HG03520 (cell line): ENCODE measurements around the gene TEAD4.

Source experiments
- ATAC-seq: cut with Tn5 transposase; IDR thresholded peaks from one replicate; pipeline ENCODE4 v1.9.1; 2021; ENCODE audit warnings: mild to moderate bottlenecking, moderate library complexity; ENCODE audit not compliant: unreplicated experiment

Gene TEAD4

DNA sequence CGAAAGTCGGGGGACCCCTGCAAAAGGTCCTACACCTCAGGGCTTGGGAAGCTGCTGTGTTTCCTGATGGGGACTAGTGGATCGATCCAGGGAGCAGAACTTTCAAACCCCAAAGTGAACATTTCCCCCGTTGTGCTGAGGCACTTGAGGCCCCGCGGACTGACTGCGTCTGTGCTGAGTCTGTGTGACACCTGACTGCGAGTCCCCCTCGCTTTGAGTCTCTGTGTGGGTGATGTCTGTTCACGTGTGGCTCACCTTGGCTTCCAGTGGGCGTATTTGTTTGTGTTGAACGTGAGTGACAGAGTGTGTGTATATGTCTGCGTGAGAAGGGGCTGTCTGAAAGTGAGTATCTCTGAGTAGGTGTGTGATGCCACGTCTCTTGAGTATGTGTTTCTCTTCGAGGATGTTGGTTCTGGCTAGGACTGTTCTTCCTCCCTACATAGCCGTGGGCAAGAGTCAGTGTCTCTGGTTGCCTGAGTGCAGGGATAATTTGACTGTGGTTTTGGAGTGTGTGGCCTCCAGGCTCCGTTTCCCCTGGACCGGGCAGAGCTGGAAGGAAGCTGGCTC, 1.3 kb downstream of the TEAD4 start:
- ATAC-seq: no peak

DNA sequence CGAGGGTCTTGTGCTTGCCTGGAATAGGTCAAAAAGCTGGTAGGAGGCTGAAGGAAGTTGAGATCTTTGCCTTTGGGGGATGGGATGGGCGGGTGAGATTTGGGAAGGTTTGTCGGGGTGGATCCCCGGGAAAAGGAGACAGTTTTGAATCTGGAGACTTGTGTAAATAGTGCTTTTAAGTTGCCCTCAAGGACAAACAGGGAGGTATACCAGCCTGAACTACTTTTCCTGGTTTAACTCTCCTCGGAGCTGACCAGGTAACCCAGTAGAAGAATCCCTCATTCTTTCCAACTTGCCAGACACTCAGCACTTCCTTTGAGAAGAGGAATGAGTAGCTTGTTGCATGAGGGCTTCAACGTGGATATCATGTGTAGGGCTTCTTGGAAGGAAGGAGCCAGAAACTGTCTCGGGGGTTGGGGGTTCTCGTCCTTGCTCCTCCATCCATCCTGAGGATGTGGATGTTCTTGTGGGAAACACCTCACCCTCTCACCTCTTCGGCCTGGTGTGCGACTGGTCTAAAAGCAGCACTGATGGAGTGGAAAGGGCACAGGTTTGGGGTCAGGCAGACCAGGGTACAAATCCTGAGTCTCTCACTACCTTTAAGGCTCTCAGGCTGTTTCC, 1.9 kb downstream of the TEAD4 start:
- ATAC-seq: no peak

DNA sequence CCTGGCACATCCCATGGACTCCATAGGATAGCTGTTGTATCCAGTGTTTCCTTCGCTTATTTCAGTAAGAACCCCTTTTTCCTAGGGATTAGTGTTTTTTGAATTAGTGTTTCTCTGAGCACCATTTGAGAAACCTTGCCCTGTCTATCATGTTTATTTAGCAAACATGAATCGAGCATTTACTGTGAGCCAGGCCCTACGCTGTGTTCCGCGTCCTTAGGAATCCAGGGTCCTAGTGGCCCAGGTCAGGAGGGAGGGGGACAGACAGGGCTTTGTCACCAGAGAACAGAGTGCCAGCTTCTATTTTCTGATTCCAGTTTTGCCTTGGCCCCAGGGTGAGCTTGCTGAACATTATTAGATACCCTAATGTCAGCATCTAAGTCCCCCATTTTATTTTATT, 2.5 kb downstream of the TEAD4 start:
- no peak for ATAC-seq

DNA sequence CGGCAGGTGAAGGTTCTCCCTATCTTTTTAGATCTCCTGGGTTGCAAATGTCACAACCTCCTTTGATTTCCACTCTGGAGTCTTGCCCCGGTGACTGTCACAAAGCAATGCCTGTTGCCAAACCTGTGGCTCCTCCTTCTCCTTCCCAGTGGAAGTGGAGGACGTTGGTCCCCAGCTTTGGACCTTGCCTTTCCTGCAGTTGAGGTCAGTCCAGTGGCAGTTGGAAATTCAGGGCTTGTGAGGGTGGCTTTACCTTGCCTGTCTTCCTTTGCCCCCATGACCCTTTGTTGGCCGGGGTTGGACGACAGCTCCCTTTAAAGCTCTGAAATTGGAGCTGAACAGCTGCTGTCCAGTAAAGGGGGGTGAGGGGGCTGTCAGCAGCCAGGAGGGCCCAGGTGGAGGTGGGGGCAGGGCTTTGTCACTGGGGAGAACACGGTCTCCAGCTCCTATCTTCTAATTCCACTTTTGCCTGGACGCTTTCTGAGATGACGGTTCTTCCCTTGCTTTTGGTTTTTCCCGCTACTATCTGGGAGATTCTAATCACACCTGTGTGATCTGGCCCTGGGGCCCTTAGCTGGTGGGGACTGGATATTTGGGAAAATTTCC, 4.1 kb downstream of the TEAD4 start:
- ATAC-seq: no peak

DNA sequence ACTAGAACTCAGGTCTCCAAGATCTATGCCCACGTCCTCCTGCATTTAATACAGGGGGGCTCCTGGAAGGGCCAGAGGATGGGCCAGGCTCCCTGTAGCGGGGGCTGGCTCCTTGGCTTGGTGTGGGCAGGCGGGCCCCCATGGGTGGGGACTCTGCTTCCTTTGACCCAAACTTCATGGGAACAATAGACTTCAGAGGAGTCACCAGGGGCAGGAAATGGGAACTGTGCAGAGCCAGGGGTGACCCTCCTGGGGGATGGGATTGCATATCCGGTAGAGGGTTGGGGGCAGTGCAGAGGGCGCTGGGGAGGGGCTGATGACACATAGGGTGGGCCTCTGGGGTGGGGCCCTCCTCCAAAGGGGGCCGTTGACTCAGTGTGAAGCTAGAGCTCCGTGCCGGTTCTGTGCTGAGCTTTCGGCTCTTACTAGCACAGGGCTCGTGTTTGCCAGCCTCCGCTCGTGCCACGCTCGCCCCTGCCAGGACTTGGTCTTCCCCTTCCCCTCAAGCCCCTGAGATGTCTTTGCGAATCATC, 4.6 kb downstream of the TEAD4 start:
- ATAC-seq: no peak

DNA sequence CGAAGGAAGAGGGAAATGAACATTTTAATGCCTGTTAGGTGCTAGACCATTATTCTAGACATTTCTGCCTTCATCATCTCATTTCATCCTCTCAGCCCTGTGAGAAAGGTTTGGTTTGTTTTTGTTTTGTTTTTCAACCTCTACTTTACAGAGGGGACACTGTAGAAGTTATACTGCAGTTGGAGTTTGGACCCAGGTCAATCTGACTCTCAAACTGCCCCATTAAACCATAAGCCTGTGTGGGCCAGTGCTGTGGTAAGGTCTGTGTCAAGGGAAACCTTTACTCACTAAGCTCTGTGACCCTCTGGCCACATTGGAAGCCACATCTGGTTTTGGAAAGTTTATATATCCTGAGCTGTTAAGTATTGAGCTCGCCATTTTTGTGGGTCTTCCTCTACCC, 8.5 kb downstream of the TEAD4 start:
- ATAC-seq: no peak

DNA sequence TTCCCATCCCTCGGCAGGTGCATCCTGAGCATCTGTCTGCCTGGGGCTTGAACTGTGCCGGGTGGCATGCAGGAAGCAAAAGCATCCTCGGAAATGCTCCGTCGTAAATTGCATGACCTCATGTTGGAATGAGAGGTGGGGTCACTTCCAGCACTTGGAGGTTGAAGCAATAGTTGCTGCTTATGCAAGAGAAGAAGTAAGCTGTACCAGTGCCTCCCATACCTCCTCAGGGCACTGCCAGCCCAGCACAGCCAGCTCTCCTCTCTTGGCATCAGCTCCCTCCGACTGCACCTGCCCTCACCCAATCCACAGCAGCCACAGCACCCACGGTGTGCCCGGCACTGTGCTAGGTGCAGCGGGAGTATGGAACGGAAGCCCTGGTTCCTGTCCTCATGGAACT, 11.5 kb downstream of the TEAD4 start:
- no peak for ATAC-seq

DNA sequence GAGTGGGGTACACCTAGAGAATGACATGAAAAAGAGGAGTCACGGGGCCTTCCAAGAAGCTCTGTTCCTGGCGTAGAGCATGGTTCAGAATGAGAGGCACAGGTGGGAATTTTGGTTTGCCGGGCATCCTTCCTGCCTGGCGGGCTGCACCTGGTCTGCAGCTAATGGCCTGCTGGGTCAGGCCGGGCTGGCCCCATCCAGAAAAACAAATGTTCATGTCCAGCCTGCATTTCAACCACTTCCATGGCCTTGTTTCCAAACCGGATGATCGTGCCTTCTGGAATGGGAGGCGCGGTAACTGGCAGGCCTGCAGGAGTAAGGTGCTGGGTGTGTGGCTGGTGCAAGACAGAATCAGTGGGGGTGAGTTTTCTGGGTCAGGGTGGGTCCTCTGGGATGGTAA, 14.4 kb downstream of the TEAD4 start:
- no peak for ATAC-seq

DNA sequence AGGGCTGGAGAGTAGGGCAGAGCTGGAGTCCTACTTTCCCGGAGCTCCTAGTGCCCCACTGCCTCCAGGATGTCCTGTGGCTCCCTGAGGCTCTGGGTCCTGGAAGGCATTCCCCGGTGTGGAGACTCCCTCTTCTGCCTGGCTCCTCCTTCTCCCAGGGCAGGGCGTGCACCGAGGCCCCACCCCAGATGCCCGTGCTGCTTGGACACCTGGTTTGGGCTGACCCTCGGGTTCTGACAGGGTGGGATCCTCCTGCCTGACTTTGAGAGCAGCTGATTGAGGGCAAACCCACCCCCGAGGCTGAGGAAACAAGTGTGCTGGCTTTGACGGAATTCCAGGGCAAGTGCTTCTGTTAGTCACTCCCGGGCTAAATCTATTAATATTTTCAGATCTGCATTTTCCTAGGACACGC, 15.4 kb downstream of the TEAD4 start:
- ATAC-seq: no peak

DNA sequence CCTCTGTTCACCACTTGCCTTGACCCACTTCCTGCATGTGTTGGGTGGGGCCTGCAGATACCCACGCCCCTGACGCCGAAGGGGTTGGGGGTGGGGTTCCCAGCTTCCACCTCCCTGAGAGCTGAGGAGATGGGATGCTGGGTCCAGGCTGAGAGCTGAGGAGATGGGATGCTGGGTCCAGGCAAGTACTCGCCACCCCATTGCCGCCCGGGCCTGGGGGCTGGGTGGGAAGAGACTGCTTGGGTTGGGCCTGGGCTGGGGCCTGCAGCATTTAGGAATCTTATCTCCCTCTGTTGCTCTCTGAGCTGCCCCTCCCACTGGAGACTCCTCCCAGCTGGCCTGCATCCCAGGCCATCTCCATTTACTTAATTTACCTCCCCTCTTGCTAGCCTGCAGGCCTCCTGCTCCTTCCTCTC, 17.4 kb downstream of the TEAD4 start:
- ATAC-seq: no peak

DNA sequence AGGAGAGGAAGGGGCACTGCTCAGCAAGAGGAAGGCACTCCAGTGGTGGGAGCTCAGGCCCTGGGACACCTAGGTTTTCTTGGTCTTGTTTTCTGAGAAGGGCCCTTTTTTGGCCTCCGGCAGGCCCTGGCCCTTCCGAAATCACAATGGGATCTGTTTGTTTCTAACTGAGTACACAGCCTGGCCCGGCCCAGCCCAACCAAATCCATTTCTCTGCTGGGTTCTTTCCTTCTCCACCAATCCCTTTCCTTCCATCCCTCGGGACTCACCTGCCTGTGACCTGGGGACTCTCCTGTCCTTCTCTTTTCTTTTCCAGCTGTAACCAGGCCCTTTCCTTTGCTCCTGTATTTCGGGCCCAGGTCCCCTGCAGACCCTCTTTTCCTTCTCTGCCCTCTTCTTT, 18.6 kb downstream of the TEAD4 start:
- ATAC-seq: no peak

DNA sequence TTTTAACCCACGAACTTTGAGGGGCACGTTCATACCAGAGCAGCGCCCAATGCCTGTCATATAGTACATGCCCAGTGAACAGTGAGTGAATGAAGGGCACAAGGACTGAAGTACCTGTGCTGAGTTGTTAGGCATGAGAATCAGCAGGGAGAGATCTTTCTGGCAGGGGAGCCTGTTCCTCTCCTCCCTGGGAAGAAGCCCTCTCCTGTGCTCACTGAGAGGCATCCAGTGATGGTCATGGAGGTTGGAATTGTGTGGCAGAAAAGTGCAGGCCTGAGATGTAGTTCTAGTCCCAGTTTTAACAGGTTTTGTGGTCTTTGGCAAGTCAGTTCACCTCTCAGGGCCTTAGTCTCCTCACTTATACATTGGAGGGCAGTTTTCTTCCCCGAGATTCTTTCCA, 20.6 kb downstream of the TEAD4 start:
- no peak for ATAC-seq

DNA sequence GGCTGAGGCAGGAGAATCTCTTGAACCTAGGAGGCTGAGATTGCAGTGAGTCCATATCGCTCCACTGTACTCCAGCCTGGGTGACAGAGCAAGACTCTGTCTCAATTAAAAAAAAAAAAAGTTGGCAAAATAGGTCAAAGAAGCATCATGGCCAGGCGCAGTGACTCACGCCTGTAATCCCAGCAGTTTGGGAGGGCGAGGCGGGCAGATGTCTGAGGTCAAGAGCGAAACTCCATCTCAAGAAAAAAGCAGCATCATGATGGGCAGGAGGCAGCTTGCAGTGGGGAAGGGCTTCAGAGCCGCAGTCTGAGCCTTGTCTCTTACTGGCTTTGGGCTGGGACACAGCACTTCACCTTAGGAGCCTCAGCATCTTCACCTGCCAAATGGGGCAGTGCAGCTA, 21.4 kb downstream of the TEAD4 start:
- ATAC-seq: no peak

DNA sequence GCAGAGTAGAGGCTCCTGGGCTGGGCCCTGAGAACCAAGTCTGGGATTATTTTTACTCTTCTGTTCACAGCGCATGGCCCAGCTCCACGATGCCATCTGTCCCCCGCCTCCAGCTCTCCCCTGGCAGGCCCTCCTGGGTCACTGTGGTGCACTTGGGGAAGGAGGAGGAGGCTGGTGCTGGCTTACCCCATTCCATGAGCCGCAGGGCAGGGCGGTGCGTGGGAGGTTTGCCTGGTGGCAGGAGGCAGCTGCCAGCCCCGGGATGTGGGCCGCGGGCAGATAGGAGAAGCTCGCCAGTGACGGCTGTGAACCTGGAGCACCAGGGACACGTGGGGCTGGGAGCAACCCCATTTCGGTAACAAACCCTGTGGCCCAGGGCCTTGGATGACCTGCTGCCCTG, 23.2 kb downstream of the TEAD4 start:
- ATAC-seq: no peak

DNA sequence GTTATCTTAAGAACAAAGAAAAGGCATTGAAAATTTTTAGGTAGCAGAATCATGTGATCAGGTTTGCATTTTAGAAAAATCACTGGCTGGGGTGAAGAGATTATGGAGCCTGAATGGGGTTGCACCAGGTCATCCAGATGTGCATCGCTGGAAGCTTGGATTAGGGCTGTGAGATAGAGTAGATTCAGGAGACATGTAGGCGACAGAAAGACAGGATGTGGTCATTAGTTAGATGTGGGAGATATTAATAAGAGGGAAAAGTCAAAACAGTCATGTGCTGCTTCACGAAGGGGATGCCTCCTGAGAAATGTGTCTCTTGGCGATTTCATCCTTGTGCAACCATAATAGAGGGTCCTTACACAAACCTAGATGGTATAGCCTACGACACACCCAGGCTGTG, 25.1 kb downstream of the TEAD4 start:
- no peak for ATAC-seq

DNA sequence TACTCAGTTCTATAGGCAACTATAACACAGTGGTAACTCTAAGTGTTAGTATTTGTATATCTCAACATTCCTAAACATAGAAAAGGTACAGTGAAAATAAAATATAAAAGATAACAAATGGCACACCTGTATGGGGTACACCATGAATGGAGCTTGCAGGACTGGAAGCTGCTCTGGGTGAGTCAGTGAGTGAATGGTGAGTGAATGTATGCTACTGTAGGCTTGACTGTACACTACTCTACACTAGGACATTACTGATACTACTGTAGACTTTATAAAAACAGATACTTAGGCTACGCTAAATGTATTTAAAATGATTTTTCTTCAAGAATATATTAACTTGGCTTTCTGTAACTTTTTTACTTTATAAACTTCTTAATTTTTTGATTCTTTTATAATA, 25.5 kb downstream of the TEAD4 start:
- ATAC-seq: no peak

DNA sequence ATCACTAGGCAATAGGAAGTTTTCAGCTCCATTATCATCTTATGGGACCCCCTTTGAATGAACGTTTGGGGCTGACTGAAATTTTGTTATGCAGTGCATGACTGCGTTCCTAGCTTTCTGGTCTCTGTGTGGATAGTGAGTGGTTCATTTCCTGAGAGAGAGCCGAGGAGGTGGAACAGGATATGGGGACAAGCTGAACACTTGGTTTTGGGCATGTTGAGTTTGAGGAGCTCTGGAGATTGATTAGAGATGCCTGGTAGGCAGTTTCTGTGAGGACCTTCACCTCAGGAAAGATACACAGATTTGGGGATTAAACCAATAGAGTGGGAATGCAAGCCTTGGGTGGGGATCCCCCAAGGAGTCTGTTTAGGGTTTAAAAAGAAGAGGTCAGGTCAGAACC, 27.7 kb downstream of the TEAD4 start:
- ATAC-seq: no peak

DNA sequence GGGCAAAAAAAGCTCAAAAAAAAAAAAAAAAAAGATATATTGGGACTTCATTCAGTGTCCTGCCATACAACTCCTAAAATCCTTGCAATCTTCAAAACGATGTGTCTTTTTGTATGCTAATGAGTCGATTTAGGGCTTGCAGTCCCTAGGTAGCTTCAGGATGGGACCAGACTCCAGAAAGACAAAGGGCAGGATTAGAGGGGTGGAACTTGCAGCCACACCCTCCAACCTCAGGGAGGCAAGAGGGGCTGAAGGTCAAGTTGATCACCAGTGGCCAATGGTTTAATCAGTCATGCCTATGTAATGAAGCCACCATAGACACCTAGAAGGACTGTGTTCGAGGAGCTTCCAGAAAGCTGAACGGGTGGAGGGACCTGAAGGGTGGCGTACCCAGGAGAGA, 29.3 kb downstream of the TEAD4 start:
- ATAC-seq: no peak

DNA sequence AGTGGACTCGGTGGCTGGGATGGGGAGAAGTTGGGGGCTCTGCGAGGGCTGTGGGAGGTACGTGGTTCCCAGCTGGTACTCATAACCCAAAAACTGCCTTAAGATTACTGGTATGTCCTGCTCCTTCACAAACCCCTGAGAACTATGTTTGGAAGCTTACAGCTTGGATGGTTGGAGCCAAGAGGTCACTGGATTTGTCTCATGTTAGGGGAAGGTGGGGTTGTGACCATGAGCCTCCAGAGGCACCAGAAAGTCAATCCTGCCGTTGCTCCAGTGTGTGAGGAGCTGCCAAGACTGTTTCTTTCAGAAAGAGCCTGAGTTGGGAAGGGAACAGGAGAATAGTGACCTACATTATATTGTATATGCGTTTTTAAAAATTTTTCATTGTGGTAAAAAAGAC, 33.5 kb downstream of the TEAD4 start:
- no peak for ATAC-seq

DNA sequence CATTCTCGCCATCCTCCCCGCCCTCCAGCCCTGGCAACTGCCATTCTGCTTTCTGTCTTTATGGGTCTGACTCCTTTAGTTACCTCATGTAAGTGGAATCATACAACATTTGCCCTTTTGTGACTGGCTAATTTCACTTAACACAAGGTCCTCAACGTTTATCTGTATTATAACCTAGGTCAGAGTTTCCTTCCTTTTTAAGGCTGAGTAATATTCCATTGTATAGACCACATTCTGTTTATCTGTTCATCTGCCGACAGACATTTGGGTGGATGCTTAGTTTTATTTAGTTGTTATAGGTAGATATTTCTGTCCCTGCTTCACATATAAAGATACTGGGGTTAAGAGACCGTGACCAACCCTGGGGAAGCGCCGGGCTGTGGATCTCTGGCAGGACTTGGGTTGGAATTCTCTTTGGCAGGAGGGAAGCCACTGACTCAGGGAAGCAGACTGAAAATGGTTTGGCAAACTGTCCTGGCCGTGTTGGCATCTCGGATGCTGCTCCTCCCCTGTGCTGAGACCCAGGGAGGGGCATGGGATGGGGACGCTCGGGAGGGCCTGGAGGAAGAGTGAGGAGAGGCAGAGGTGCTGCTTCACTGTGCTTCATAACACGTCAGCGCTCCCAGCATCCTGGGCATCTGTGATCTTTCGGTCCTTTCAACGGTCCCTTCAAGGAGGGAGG, 38.9 kb downstream of the TEAD4 start:
- no peak for ATAC-seq

DNA sequence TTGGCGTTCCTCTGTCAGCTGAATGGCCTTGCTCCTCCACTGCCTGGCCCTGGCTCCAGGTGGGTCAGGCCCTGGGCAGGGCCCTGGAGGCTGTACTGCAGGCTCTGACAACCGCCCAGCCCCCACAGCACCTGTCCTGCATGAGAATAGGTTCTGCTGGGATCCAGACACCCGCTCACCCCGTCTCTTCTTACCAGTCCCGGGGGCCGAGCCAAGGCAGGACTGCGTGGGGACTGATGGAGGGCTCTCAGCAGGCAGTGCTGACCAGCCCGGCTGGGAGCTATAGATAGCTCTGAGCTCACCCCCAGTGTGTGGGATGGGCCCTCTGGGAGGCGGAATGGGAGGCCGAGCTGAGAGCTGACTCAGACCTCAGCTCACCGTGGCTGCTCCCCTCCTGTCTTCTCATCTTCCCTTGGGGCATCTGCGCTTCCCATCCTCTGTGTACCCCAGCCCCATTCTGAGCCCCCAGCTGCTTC, 39.6 kb downstream of the TEAD4 start:
- ATAC-seq: no peak

DNA sequence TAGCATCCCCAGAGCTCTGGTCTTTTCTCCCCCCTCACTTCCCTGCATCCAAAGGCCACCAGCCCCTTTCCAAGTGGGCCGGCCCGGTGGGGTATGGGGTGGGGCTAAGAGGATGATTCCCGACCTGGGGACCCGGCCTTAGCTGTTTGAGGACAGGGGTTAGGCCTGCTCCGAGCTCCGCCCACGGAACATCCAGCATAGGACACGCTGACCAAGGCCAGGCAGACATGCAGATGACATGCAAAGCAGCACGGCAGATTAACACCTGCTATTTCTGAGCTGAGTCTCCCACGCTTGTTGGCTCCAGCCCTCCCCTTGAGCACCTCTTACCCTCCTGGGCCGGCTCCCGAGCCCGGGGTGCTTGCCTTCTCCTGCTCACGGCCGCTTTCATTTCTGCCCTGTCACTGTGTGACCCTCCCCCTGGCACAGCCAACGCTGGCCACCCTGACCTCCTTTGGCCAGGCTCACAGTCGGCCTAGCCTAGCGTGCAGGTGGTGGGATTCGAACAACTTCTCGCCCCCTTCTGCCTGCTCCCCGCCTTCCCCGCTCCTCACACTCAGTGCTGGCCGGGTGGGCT, 40.2 kb downstream of the TEAD4 start:
- no peak for ATAC-seq
